ENCODE measurements around the gene TBCD.

- no peak for TF ChIP-seq POLR2A (IDR thresholded peaks at IDR 0.05; ENCODE audit: extremely low read depth, insufficient read length)
- TF ChIP-seq CTCF (IDR thresholded peaks at IDR 0.05; ENCODE audit: low read depth, low read length) = no peak
- TF ChIP-seq MAX (IDR thresholded peaks at IDR 0.05; ENCODE audit: low read depth, low read length) = no peak
- TF ChIP-seq MYC (IDR thresholded peaks at IDR 0.05; ENCODE audit: low read depth, low read length) = no peak
Observed at GRCh38 chr17:82703935-82704865, 47.7 kb upstream of the TBCD start.

All from NB4 (cell line).